Measurements from ENCODE around the gene DVL1. TPM values are rescaled to one million over a fixed set of nuclear protein-coding genes. Genes with fewer than 3 reads are reported as not detected.

Gene DVL1
- total and polyA plus RNA-seq, 7 donors = 25.8 to 85.0 (median 58.9) TPM

DNA sequence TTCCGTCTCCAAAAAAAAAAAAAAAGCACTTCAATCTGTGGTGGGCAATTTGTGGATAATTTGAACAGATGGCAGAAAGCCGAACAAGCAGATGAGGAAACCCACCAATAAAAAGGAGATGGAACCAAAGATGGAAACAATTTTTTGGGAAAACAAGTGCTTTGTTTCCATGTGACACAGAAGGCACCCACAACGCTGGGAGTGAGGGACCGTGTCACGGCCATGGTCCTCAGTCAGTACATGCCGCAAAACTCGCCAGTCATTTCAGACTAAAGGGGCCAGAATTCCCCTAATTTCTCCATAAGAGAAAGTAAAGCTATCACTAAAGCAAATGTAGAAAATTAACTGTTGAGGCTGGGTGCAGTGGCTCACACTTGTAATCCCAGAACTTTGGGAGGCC, 44.9 kb upstream of the DVL1 start:
- 96 to 97% methylated on average over 7 of the region's 7 CpGs for WGBS, 2 donors
- H3K36me3 ChIP-seq = peaks cover 41 to 89% (median 67%) of the 10 kb centered on the region in 4 donors
- intact Hi-C loops (cut with DNase I) = no loop called here

DNA sequence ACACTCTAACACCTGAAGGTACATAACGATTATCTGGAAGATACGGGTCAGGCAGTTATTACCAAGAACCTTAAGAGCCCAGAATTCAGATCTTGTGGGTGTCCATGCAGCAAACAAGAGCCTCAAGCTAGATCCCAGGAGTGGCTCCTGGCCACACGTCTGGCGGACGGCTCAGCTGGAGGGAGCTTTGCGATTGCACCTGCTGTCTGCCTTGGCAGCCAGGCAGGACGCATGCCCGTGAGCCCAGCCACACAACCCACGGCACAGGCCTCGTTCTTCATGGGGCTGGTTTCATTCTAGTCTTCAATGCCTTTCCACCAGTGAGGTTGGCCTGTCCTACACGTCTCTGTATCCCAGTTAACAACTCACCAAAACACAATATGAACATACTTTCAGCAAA, 44.2 kb upstream of the DVL1 start:
- Histone ChIP-seq H3K9me3 (no peaks in the 10 kb centered on the region), H3K27ac (no peak overlapping the region), H3K36me3 (peaks cover 48 to 96% (median 73%) of the 10 kb centered on the region in 4 donors), H3K27me3 (no peaks in the 10 kb centered on the region), H3K4me1 (peaks cover 0 to 32% (median 16%) of the 10 kb centered on the region in 4 donors), H3K4me3 (no peak overlapping the region)
- TF ChIP-seq, protein P1, sequence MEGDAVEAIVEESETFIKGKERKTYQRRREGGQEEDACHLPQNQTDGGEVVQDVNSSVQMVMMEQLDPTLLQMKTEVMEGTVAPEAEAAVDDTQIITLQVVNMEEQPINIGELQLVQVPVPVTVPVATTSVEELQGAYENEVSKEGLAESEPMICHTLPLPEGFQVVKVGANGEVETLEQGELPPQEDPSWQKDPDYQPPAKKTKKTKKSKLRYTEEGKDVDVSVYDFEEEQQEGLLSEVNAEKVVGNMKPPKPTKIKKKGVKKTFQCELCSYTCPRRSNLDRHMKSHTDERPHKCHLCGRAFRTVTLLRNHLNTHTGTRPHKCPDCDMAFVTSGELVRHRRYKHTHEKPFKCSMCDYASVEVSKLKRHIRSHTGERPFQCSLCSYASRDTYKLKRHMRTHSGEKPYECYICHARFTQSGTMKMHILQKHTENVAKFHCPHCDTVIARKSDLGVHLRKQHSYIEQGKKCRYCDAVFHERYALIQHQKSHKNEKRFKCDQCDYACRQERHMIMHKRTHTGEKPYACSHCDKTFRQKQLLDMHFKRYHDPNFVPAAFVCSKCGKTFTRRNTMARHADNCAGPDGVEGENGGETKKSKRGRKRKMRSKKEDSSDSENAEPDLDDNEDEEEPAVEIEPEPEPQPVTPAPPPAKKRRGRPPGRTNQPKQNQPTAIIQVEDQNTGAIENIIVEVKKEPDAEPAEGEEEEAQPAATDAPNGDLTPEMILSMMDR (IDR thresholded peaks at IDR 0.05) = no peak
- TF ChIP-seq POLR2A (IDR thresholded peaks at IDR 0.05) (no peak), POLR2AphosphoS5 (IDR thresholded peaks at IDR 0.05) (no peak), EP300 (IDR thresholded peaks at IDR 0.05) (no peak)
- no peak for DNase-seq
- intact Hi-C loops (cut with DNase I) = no loop called here
- WGBS, 2 donors = 91 to 94% methylated on average over 11 of the region's 11 CpGs

More for the DNA sequence above, 44.9 kb upstream of the DVL1 start:
- TF ChIP-seq EP300 (IDR thresholded peaks at IDR 0.05) (no peak), POLR2AphosphoS5 (IDR thresholded peaks at IDR 0.05) (no peak), POLR2A (IDR thresholded peaks at IDR 0.05) (no peak)
- TF ChIP-seq, protein P1 (IDR thresholded peaks at IDR 0.05) = no peak
- H3K9me3 ChIP-seq = no peaks in the 10 kb centered on the region
- no peak overlapping the region for H3K27ac ChIP-seq
- no peak overlapping the region for H3K4me3 ChIP-seq
- no peak for DNase-seq
- H3K27me3 ChIP-seq = no peaks in the 10 kb centered on the region
- peaks cover 0 to 36% (median 17%) of the 10 kb centered on the region in 4 donors for H3K4me1 ChIP-seq

GRCh38 chr1:1393014-1393413, 43.8 kb upstream of the DVL1 start:
- 95 to 97% methylated on average over 4 of the region's 4 CpGs for WGBS, 2 donors

GRCh38 chr1:1391225-1391624, 42.0 kb upstream of the DVL1 start:
- TF ChIP-seq, protein P1 (IDR thresholded peaks at IDR 0.05) = no peak
- TF ChIP-seq POLR2AphosphoS5 (IDR thresholded peaks at IDR 0.05) = no peak
- no peak for TF ChIP-seq EP300 (IDR thresholded peaks at IDR 0.05)
- no peak for TF ChIP-seq POLR2A (IDR thresholded peaks at IDR 0.05)
- H3K27me3 ChIP-seq = no peaks in the 10 kb centered on the region
- no peak overlapping the region for H3K4me3 ChIP-seq
- peaks cover 0 to 14% (median 0%) of the 10 kb centered on the region in 4 donors for H3K4me1 ChIP-seq
- intact Hi-C loops (cut with DNase I) = no loop called here
- H3K36me3 ChIP-seq = peaks cover 70 to 100% (median 87%) of the 10 kb centered on the region in 4 donors
- no peak for DNase-seq
- H3K27ac ChIP-seq = no peak overlapping the region
- WGBS, 2 donors = 92 to 93% methylated on average over 12 of the region's 12 CpGs
- no peaks in the 10 kb centered on the region for H3K9me3 ChIP-seq

More at GRCh38 chr1:1393014-1393413, 43.8 kb upstream of the DVL1 start:
- Histone ChIP-seq H3K9me3 (no peaks in the 10 kb centered on the region), H3K36me3 (peaks cover 52 to 99% (median 77%) of the 10 kb centered on the region in 4 donors), H3K27me3 (no peaks in the 10 kb centered on the region), H3K27ac (no peak overlapping the region), H3K4me3 (no peak overlapping the region), H3K4me1 (peaks cover 0 to 28% (median 11%) of the 10 kb centered on the region in 4 donors)
- intact Hi-C loops (cut with DNase I) = no loop called here
- DNase-seq = no peak
- TF ChIP-seq POLR2A (IDR thresholded peaks at IDR 0.05) (no peak), POLR2AphosphoS5 (IDR thresholded peaks at IDR 0.05) (no peak), EP300 (IDR thresholded peaks at IDR 0.05) (no peak)
- TF ChIP-seq, protein P1 (IDR thresholded peaks at IDR 0.05) = no peak

- Histone ChIP-seq H3K36me3 (peaks cover 70 to 100% (median 91%) of the 10 kb centered on the region in 4 donors), H3K9me3 (no peaks in the 10 kb centered on the region), H3K4me1 (peaks cover 0 to 11% (median 0%) of the 10 kb centered on the region in 4 donors), H3K27ac (no peak overlapping the region), H3K27me3 (no peaks in the 10 kb centered on the region), H3K4me3 (no peak overlapping the region)
- no peak for DNase-seq
- intact Hi-C loops (cut with DNase I) = no loop called here
- no peak for TF ChIP-seq POLR2AphosphoS5 (IDR thresholded peaks at IDR 0.05)
- no peak for TF ChIP-seq EP300 (IDR thresholded peaks at IDR 0.05)
- TF ChIP-seq POLR2A (IDR thresholded peaks at IDR 0.05) = no peak
- TF ChIP-seq, protein P1 (IDR thresholded peaks at IDR 0.05) = no peak
- WGBS, 2 donors = 92 to 94% methylated on average over 12 of the region's 12 CpGs
These were observed 41.5 kb upstream of the DVL1 start for GRCh38 chr1:1390675-1391074.

Measured in sigmoid colon (tissue), 7 donors.